Measurements from ENCODE around the gene LRRC72.

GRCh38 chr7:16532272-16532671 is 5.6 kb downstream of the LRRC72 start:
- TF ChIP-seq CTCF (IDR thresholded peaks at IDR 0.05; ENCODE audit: low read depth, low read length, poor library complexity, severe bottlenecking) = no peak
- TF ChIP-seq EZH2phosphoT487 (IDR thresholded peaks at IDR 0.05; ENCODE audit: borderline replicate concordance, low read length) = no peak

Data from DOHH2 (cell line).